Endothelial cell of umbilical vein (primary cell): ENCODE results near the gene PLIN5. TPM values are rescaled to one million over a fixed set of nuclear protein-coding genes. Genes with fewer than 3 reads are reported as not detected.

Experiments used
- BruUV-seq: library from RNA; stranded (reverse); fragments of 400-500 nt; replicated peaks from 2 replicates; lab custom pipeline; 2021; lab: Mats Ljungman, UMichigan
- CTCF ChIA-PET: fragments of 300-600, 350-600 bp; sonication (Branson Sonifier 250); formaldehyde crosslinking; loops from one replicate; lab custom pipeline; 2021; ENCODE audit warnings: antibody characterized with exemption, inconsistent platforms; lab: Charles Lee
- POLR2A ChIA-PET: fragments of 300-600, 350-600 bp; sonication (Branson Sonifier 250); formaldehyde crosslinking; loops from one replicate; lab custom pipeline; 2021; ENCODE audit warnings: antibody characterized with exemption, inconsistent platforms; lab: Charles Lee
- DNase-seq: peaks from one replicate; pipeline ENCODE4 v3.0.0-alpha.2; 2011; ENCODE audit warnings: low read depth, low spot score
- FAIRE-seq: peaks from 2 replicates; lab custom pipeline; 2011; peaks lifted over from hg19 to GRCh38; lab: Jason Lieb, UNC
- H2AFZ ChIP-seq: 2 replicates; pipeline ENCODE4 v1.6.0; 2012; ENCODE audit warnings: low read depth, low read length, control low read depth, inconsistent platforms
- H3K27ac ChIP-seq: 2 replicates; pipeline ENCODE4 v1.5.1; 2011; ENCODE audit warnings: low read depth, mild to moderate bottlenecking, control low read depth, low read length, moderate library complexity; ENCODE audit not compliant: insufficient read depth
- H3K27me3 ChIP-seq, 2 experiments: 2 replicates each; pipeline versions ENCODE4 v1.6.0 to v1.6.1; 2011; ENCODE audit warnings: low read length in 2 of 2, mixed read lengths in 1 of 2; ENCODE audit not compliant: control insufficient read depth in 2 of 2, insufficient read depth in 2 of 2
- H3K36me3 ChIP-seq, 2 experiments: 2 replicates in 1 of 2; 3 replicates in 1 of 2; pipeline ENCODE4 v1.5.1; 2011; ENCODE audit warnings: low read length in 2 of 2, mild to moderate bottlenecking in 1 of 2, moderate library complexity in 1 of 2; ENCODE audit not compliant: control insufficient read depth in 2 of 2, insufficient read depth in 2 of 2; ENCODE audit errors: extremely low read depth in 1 of 2
- H3K4me1 ChIP-seq: 3 replicates; pipeline ENCODE4 v1.5.1; 2011; ENCODE audit warnings: mild to moderate bottlenecking, low read length; ENCODE audit not compliant: control insufficient read depth, insufficient read depth; ENCODE audit errors: extremely low read depth
- H3K4me2 ChIP-seq: 2 replicates; pipeline ENCODE4 v1.6.1; 2011; ENCODE audit warnings: low read length, control low read depth, mixed read lengths; ENCODE audit not compliant: insufficient read depth
- H3K4me3 ChIP-seq, 3 experiments: fragments of 200-600 bp in 1 of 3; sonication (generic), shearing (Covaris generic) in 1 of 3; replicated peaks in 1 of 3; 2 replicates each; pipeline ENCODE4 v1.5.1; 2011 to 2016; ENCODE audit warnings: control low read depth in 3 of 3, low read length in 3 of 3, mild to moderate bottlenecking in 2 of 3, inconsistent platforms in 1 of 3, low read depth in 1 of 3, moderate library complexity in 1 of 3; ENCODE audit not compliant: insufficient read depth in 1 of 3
- H3K79me2 ChIP-seq: 2 replicates; pipeline ENCODE4 v1.6.0; 2012; ENCODE audit warnings: low read length, inconsistent platforms; ENCODE audit not compliant: control insufficient read depth, insufficient read depth
- H3K9ac ChIP-seq: replicated peaks from 2 replicates; pipeline ENCODE3; 2011; ENCODE audit warnings: low read length, control low read depth; ENCODE audit not compliant: insufficient read depth; ENCODE audit errors: extremely low read depth
- H3K9me1 ChIP-seq: replicated peaks from 3 replicates; pipeline ENCODE4 v1.6.0; 2011; ENCODE audit warnings: mild to moderate bottlenecking, low read length; ENCODE audit not compliant: control insufficient read depth, insufficient read depth; ENCODE audit errors: extremely low read depth
- H3K9me3 ChIP-seq: replicated peaks from 2 replicates; pipeline ENCODE4 v1.5.1; 2012; ENCODE audit warnings: low read length, inconsistent platforms; ENCODE audit not compliant: control insufficient read depth, insufficient read depth
- H4K20me1 ChIP-seq: replicated peaks from 2 replicates; pipeline ENCODE3; 2011; ENCODE audit warnings: mild to moderate bottlenecking, low read length; ENCODE audit not compliant: control insufficient read depth, insufficient read depth; ENCODE audit errors: extremely low read depth
- CTCF ChIP-seq, 2 donors: IDR thresholded peaks; 1 replicate in 1 of 2; 2 replicates in 1 of 2; pipeline ENCODE4 v1.5.1; 2011; ENCODE audit warnings: low read length in 2 of 2, mild to moderate bottlenecking in 2 of 2, moderate library complexity in 2 of 2, control low read depth in 1 of 2, inconsistent platforms in 1 of 2, low read depth in 1 of 2; ENCODE audit not compliant: insufficient read depth in 1 of 2; ENCODE audit errors: extremely low read depth in 1 of 2
- EZH2 ChIP-seq: IDR thresholded peaks from 2 replicates; pipeline ENCODE4 v1.6.1; 2012; ENCODE audit warnings: borderline replicate concordance, low read depth, mild to moderate bottlenecking, moderate library complexity, low read length, inconsistent platforms; ENCODE audit not compliant: severe bottlenecking
- FOS ChIP-seq: IDR thresholded peaks from 2 replicates; pipeline ENCODE4 v1.6.1; 2011; ENCODE audit warnings: mild to moderate bottlenecking, low read length, moderate library complexity, borderline replicate concordance; ENCODE audit not compliant: insufficient read depth
- GATA2 ChIP-seq: IDR thresholded peaks from 2 replicates; pipeline ENCODE4 v1.7.0; 2011; ENCODE audit warnings: low read depth, mild to moderate bottlenecking, moderate library complexity, mixed read lengths, low read length; ENCODE audit not compliant: insufficient read length, insufficient read depth
- JUN ChIP-seq: IDR thresholded peaks from 2 replicates; pipeline ENCODE4 v1.6.1; 2011; ENCODE audit warnings: borderline replicate concordance, low read depth; ENCODE audit not compliant: insufficient read length, insufficient read depth
- MAX ChIP-seq: IDR thresholded peaks from 2 replicates; pipeline ENCODE4 v1.6.1; 2011; ENCODE audit not compliant: insufficient read depth, insufficient read length
- MYC ChIP-seq: IDR thresholded peaks from one replicate; pipeline ENCODE4 v1.6.1; 2011; ENCODE audit warnings: mild to moderate bottlenecking, low read depth, low read length
- POLR2A ChIP-seq: IDR thresholded peaks from 2 replicates; pipeline ENCODE4 v1.6.1; 2012; ENCODE audit warnings: low read depth, mild to moderate bottlenecking, control low read depth, low read length
- POLR2AphosphoS5 ChIP-seq: IDR thresholded peaks from 2 replicates; pipeline ENCODE4 v1.6.1; 2012; ENCODE audit warnings: low read depth, mild to moderate bottlenecking, control low read depth, low read length, moderate library complexity; ENCODE audit not compliant: insufficient read depth
- dilution Hi-C: fragments of 300-500 bp; cut with MboI; formaldehyde crosslinking; loops from one replicate; pipeline ENCODE4 v1.15.0; 2019; ENCODE audit warnings: low sequenced_read_pairs; ENCODE audit not compliant: extremely low pct_ligation_motif_present
- intact Hi-C: fragments of 100-400 bp; cut with micrococcal nuclease; formaldehyde crosslinking; loops from one replicate; pipeline ENCODE4 v1.10.0; 2022
- polyA plus RNA-seq, 4 experiments: library from polyadenylated mRNA; depleted of rRNA in 3 of 4; stranded (reverse) in 3 of 4; unstranded in 1 of 4; fragments of >200 nt; gene quantifications; 2 replicates each; pipeline versions ENCODE4 v1.2.1 to v1.2.3, GENCODE V29; 2011 to 2012; ENCODE audit warnings: missing spikeins in 1 of 4
- total RNA-seq: library from RNA; stranded (reverse); gene quantifications from 2 replicates; pipeline ENCODE4 v1.2.3, GENCODE V29; 2021

The PLIN5 gene
- total and polyA plus RNA-seq, 2 donors (not counting 3 experiments of a cell fraction or from before 2014, with no cell fraction given), result 0.17 to 0.24 TPM

GRCh38 chr19:4571305-4571917 is 36.4 kb upstream of the PLIN5 start:
- DNase-seq (no peak), FAIRE-seq (no peak)
- H3K27me3 ChIP-seq, result no peaks in the 10 kb centered on the region
- no peak overlapping the region for H3K27ac ChIP-seq
- peaks cover under 1% of the 10 kb centered on the region for H3K79me2 ChIP-seq
- peaks cover 0 to 3% of the 10 kb centered on the region in 2 experiments for H3K36me3 ChIP-seq
- no peaks in the 10 kb centered on the region for H3K9me3 ChIP-seq
- no peak overlapping the region for H3K4me2 ChIP-seq
- dilution Hi-C loops (no loop called here), intact Hi-C loops (no loop called here)
- no TSS peak for BruUV-seq
- H3K9me1 ChIP-seq, result no peaks in the 10 kb centered on the region
- peaks cover 28% of the 10 kb centered on the region for H3K4me1 ChIP-seq
- ChIA-PET POLR2A (no interaction called here), CTCF (interaction anchor here (1.0 to 7.1 kb wide), 4 partner anchors 12 to 66 kb away, joined by 3 to 66 read pairs (median 31); partner anchors contain the start of gene SEMA6B)
- no peak overlapping the region for H3K4me3 ChIP-seq
- H3K9ac ChIP-seq, result no peak overlapping the region
- H4K20me1 ChIP-seq, result no peaks in the 10 kb centered on the region
- H2AFZ ChIP-seq, result no peak overlapping the region
- no peak for TF ChIP-seq MYC
- TF ChIP-seq POLR2AphosphoS5, result no peak
- no peak for TF ChIP-seq POLR2A
- TF ChIP-seq JUN, result no peak
- TF ChIP-seq CTCF (IDR thresholded peaks at IDR 0.05; ENCODE audit: extremely low read depth in 1 of 2, insufficient read depth in 1 of 2, low read depth in 1 of 2, low read length in 2 of 2), result no peak
- no peak for TF ChIP-seq FOS
- no peak for TF ChIP-seq EZH2
- no peak for TF ChIP-seq MAX
- no peak for TF ChIP-seq GATA2
